Uterus (tissue), 4 donors: ENCODE results near the gene CD2AP. TPM values are rescaled to one million over a fixed set of nuclear protein-coding genes. Genes with fewer than 3 reads are reported as not detected.
"Not testable (repeated sequence)": the region's sequence is repeated elsewhere in the genome, so short reads cannot be mapped to it uniquely, and the experiment has no call there.

Source experiments
- DNase-seq, 2 donors: peaks; one replicate each; pipeline ENCODE4 v3.0.0-alpha.2; 2019 to 2020
- H3K27ac ChIP-seq, 2 donors: fragments of 200-600 bp; sonication (generic); 1 replicate in 1 of 2; 2 replicates in 1 of 2; pipeline ENCODE4 v1.5.1; 2016 to 2018
- H3K27me3 ChIP-seq, 2 donors: fragments of 200-600 bp; sonication (generic); one replicate each; pipeline ENCODE4 v1.5.1; 2018 to 2019; ENCODE audit warnings: control low read depth in 1 of 2
- H3K36me3 ChIP-seq, 2 donors: fragments of 200-600 bp; sonication (generic); one replicate each; pipeline ENCODE4 v1.5.1; 2019; ENCODE audit warnings: control low read depth in 1 of 2
- H3K4me1 ChIP-seq, 2 donors: fragments of 200-600 bp; sonication (generic); one replicate each; pipeline ENCODE4 v1.5.1; 2018 to 2019; ENCODE audit warnings: control low read depth in 1 of 2
- H3K4me3 ChIP-seq, 2 donors: fragments of 200-600 bp; sonication (generic); 1 replicate in 1 of 2; 2 replicates in 1 of 2; pipeline ENCODE4 v1.5.1; 2018 to 2019; ENCODE audit warnings: mild to moderate bottlenecking in 1 of 2
- H3K9me3 ChIP-seq, 2 donors: fragments of 200-600 bp; sonication (generic); one replicate each; pipeline ENCODE4 v1.5.1; 2019; ENCODE audit warnings: control low read depth in 1 of 2
- CTCF ChIP-seq, 4 experiments: fragments of 200-600 bp in 2 of 4; fragments of 450-650 bp in 2 of 4; sonication (generic) in 2 of 4; IDR thresholded peaks; one replicate each; pipeline ENCODE4 v1.5.1; 2016 to 2019; ENCODE audit warnings: antibody characterized with exemption in 4 of 4, mild to moderate bottlenecking in 2 of 4, moderate library complexity in 1 of 4
- POLR2A ChIP-seq, 2 donors: fragments of 450-650 bp; IDR thresholded peaks; one replicate each; pipeline ENCODE4 v1.6.1; 2016; ENCODE audit warnings: antibody characterized with exemption in 2 of 2, mild to moderate bottlenecking in 1 of 2, moderate library complexity in 1 of 2
- intact Hi-C: fragments of 100-400 bp; cut with DNase I; formaldehyde crosslinking; loops from one replicate; pipeline ENCODE4 v1.15.1; 2023; ENCODE audit warnings: low total_unique reads
- total RNA-seq, 4 donors: library from RNA; depleted of rRNA in 3 of 4; stranded (reverse); fragments of >200 nt in 3 of 4; gene quantifications; one replicate each; pipeline versions ENCODE4 v1.1.0 to v1.2.4, GENCODE V29; 2014 to 2023
- donor health status: DM: yes; HTN: yes; CAD: no.

CD2AP gene
- total RNA-seq, 4 donors from 2014 or later: 11.0 to 63.9 (median 24.3) TPM

- Histone ChIP-seq H3K4me1 (no peaks in the 10 kb centered on the region), H3K4me3 (no peak overlapping the region)
Measured at GRCh38 chr6:47647188-47647587, 169.6 kb downstream of the CD2AP start.

GRCh38 chr6:47647626-47648025 lies 170.0 kb downstream of the CD2AP start:
- intact Hi-C loops, H3K36me3 ChIP-seq, H3K4me3 ChIP-seq, H3K9me3 ChIP-seq, H3K27me3 ChIP-seq, H3K4me1 ChIP-seq, DNase-seq, H3K27ac ChIP-seq: not testable (repeated sequence)

More at GRCh38 chr6:47647188-47647587, 169.6 kb downstream of the CD2AP start:
- no peaks in the 10 kb centered on the region for H3K27me3 ChIP-seq
- H3K36me3 ChIP-seq: no peaks in the 10 kb centered on the region
- DNase-seq: no peak
- intact Hi-C loops: no loop called here
- no peaks in the 10 kb centered on the region for H3K9me3 ChIP-seq
- no peak for TF ChIP-seq POLR2A (IDR thresholded peaks at IDR 0.05)
- no peak for TF ChIP-seq CTCF (IDR thresholded peaks at IDR 0.05)
- no peak overlapping the region for H3K27ac ChIP-seq

- no peak for DNase-seq
- no peaks in the 10 kb centered on the region for H3K36me3 ChIP-seq
- intact Hi-C loops: no loop called here
- TF ChIP-seq CTCF (IDR thresholded peaks at IDR 0.05) (no peak), POLR2A (IDR thresholded peaks at IDR 0.05) (no peak)
- no peaks in the 10 kb centered on the region for H3K27me3 ChIP-seq
- H3K27ac ChIP-seq: no peak overlapping the region
- no peaks in the 10 kb centered on the region for H3K4me1 ChIP-seq
- H3K9me3 ChIP-seq: no peaks in the 10 kb centered on the region
- no peak overlapping the region for H3K4me3 ChIP-seq
Measured at GRCh38 chr6:47648031-47648430, 170.4 kb downstream of the CD2AP start.

- Histone ChIP-seq H3K4me3 (no peak overlapping the region), H3K27ac (no peak overlapping the region), H3K9me3 (no peaks in the 10 kb centered on the region), H3K27me3 (no peaks in the 10 kb centered on the region), H3K4me1 (no peaks in the 10 kb centered on the region), H3K36me3 (no peaks in the 10 kb centered on the region)
- intact Hi-C loops: no loop called here
- no peak for TF ChIP-seq CTCF (IDR thresholded peaks at IDR 0.05)
- TF ChIP-seq POLR2A (IDR thresholded peaks at IDR 0.05): no peak
- no peak for DNase-seq
Measured at GRCh38 chr6:47650553-47651432, 173.2 kb downstream of the CD2AP start.

- DNase-seq: no peak
- H3K9me3 ChIP-seq: no peaks in the 10 kb centered on the region
- TF ChIP-seq CTCF (IDR thresholded peaks at IDR 0.05): no peak
- TF ChIP-seq POLR2A (IDR thresholded peaks at IDR 0.05): no peak
- no peak overlapping the region for H3K4me3 ChIP-seq
- no peaks in the 10 kb centered on the region for H3K36me3 ChIP-seq
- H3K27me3 ChIP-seq: no peaks in the 10 kb centered on the region
- H3K27ac ChIP-seq: no peak overlapping the region
- no peaks in the 10 kb centered on the region for H3K4me1 ChIP-seq
- intact Hi-C loops: no loop called here
Measured at GRCh38 chr6:47651505-47651944, 173.9 kb downstream of the CD2AP start.
